ENCODE data around the gene ERC1. TPM values are rescaled to one million over a fixed set of nuclear protein-coding genes. Genes with fewer than 3 reads are reported as not detected.

Gene ERC1
- total RNA-seq, 2 donors from 2014 or later, result 40.3 to 43.0 TPM

- DNase-seq (ENCODE audit: low spot score), result no peak
- peaks cover 0 to under 1% of the 10 kb centered on the region in 2 donors for H3K4me1 ChIP-seq
- no peak for TF ChIP-seq CTCF (IDR thresholded peaks at IDR 0.05)
- H3K4me3 ChIP-seq, result no peak overlapping the region
- no peaks in the 10 kb centered on the region for H3K27me3 ChIP-seq
- no peaks in the 10 kb centered on the region for H3K9me3 ChIP-seq
- no peaks in the 10 kb centered on the region for H3K36me3 ChIP-seq
- peak overlapping the region in 1 of 2 donors; percentile 38 for H3K27ac ChIP-seq
Measured at GRCh38 chr12:1463073-1463905, 472.3 kb downstream of the ERC1 start.

GRCh38 chr12:1464925-1465324 is 473.9 kb downstream of the ERC1 start:
- Histone ChIP-seq H3K36me3 (no peaks in the 10 kb centered on the region), H3K27me3 (no peaks in the 10 kb centered on the region), H3K4me1 (peaks cover 0 to 17% of the 10 kb centered on the region in 2 donors), H3K4me3 (no peak overlapping the region), H3K9me3 (no peaks in the 10 kb centered on the region), H3K27ac (no peak overlapping the region)
- no peak for DNase-seq (ENCODE audit: low spot score)
- TF ChIP-seq CTCF (IDR thresholded peaks at IDR 0.05), result no peak

GRCh38 chr12:1465990-1466389 is 475.0 kb downstream of the ERC1 start:
- Histone ChIP-seq H3K36me3 (no peaks in the 10 kb centered on the region), H3K4me3 (no peak overlapping the region), H3K4me1 (peaks cover 0 to 25% of the 10 kb centered on the region in 2 donors), H3K27ac (no peak overlapping the region), H3K27me3 (no peaks in the 10 kb centered on the region), H3K9me3 (no peaks in the 10 kb centered on the region)
- no peak for TF ChIP-seq CTCF (IDR thresholded peaks at IDR 0.05)
- DNase-seq (ENCODE audit: low spot score), result no peak

- no peak for TF ChIP-seq CTCF (IDR thresholded peaks at IDR 0.05)
- no peak for DNase-seq (ENCODE audit: low spot score)
- no peaks in the 10 kb centered on the region for H3K36me3 ChIP-seq
- H3K27ac ChIP-seq, result no peak overlapping the region
- H3K27me3 ChIP-seq, result no peaks in the 10 kb centered on the region
- H3K4me1 ChIP-seq, result peaks cover 0 to 25% of the 10 kb centered on the region in 2 donors
- no peaks in the 10 kb centered on the region for H3K9me3 ChIP-seq
- no peak overlapping the region for H3K4me3 ChIP-seq
Measured at GRCh38 chr12:1466481-1467154, 475.6 kb downstream of the ERC1 start.

GRCh38 chr12:1467710-1468109 is 476.7 kb downstream of the ERC1 start:
- Histone ChIP-seq H3K36me3 (no peaks in the 10 kb centered on the region), H3K27me3 (no peaks in the 10 kb centered on the region), H3K4me1 (peaks cover 0 to 36% of the 10 kb centered on the region in 2 donors), H3K9me3 (no peaks in the 10 kb centered on the region), H3K4me3 (no peak overlapping the region), H3K27ac (no peak overlapping the region)
- DNase-seq (ENCODE audit: low spot score), result no peak
- no peak for TF ChIP-seq CTCF (IDR thresholded peaks at IDR 0.05)

Data from right atrium auricular region (tissue), 2 donors.